Liver (tissue), 3 donors: ENCODE data around the gene SPATS2L.

Experiments used
- EGR1 ChIP-seq, 2 donors: IDR thresholded peaks; 2 replicates each; pipeline ENCODE4 v1.6.1; 2016 to 2018; ENCODE audit warnings: antibody characterized with exemption in 2 of 2, low read depth in 2 of 2
- HNF4A ChIP-seq, 2 donors: conservative IDR thresholded peaks; 2 replicates each; pipeline ENCODE4 v1.6.1; 2016; ENCODE audit warnings: antibody characterized with exemption in 2 of 2, mild to moderate bottlenecking in 2 of 2
- HNF4G ChIP-seq: IDR thresholded peaks from 2 replicates; pipeline ENCODE4 v1.6.1; 2016; ENCODE audit warnings: antibody characterized with exemption
- JUND ChIP-seq, 2 donors: IDR thresholded peaks; 2 replicates each; pipeline ENCODE4 v1.6.1; 2016; ENCODE audit warnings: antibody characterized with exemption in 2 of 2
- RAD21 ChIP-seq, 2 donors: IDR thresholded peaks; 2 replicates each; pipeline ENCODE4 v1.6.1; 2016; ENCODE audit warnings: antibody characterized with exemption in 2 of 2, mild to moderate bottlenecking in 2 of 2
- RXRA ChIP-seq, 2 donors: IDR thresholded peaks; 2 replicates each; pipeline ENCODE4 v1.6.1; 2017 to 2018; ENCODE audit warnings: antibody characterized with exemption in 2 of 2, mild to moderate bottlenecking in 1 of 2
- TAF1 ChIP-seq: conservative IDR thresholded peaks from 2 replicates; pipeline ENCODE4 v1.6.1; 2016; ENCODE audit warnings: antibody characterized with exemption, mild to moderate bottlenecking
- YY1 ChIP-seq: IDR thresholded peaks from 2 replicates; pipeline ENCODE4 v1.6.1; 2016; ENCODE audit warnings: antibody characterized with exemption, mild to moderate bottlenecking
- TF ChIP-seq, protein P1 (sequence below): fragments of 150-350 bp; IDR thresholded peaks from 2 replicates; pipeline ENCODE4 v1.5.1; 2017; ENCODE audit warnings: improper control_type of control experiment, low read depth, low read length; ENCODE audit not compliant: missing input control
- TF ChIP-seq, protein P2 (sequence below): IDR thresholded peaks from 2 replicates; pipeline ENCODE4 v1.6.1; 2016; ENCODE audit warnings: antibody characterized with exemption
- TF ChIP-seq, protein P3 (sequence below): IDR thresholded peaks from 2 replicates; pipeline ENCODE4 v1.6.1; 2016; ENCODE audit warnings: antibody characterized with exemption, mild to moderate bottlenecking
- TF ChIP-seq, protein P4 (sequence below): IDR thresholded peaks from 2 replicates; pipeline ENCODE4 v1.6.1; 2016; ENCODE audit warnings: antibody characterized with exemption
- TF ChIP-seq, protein P5 (sequence below): IDR thresholded peaks from 2 replicates; pipeline ENCODE4 v1.6.1; 2016; ENCODE audit warnings: antibody characterized with exemption
- donor health status: healthy.
- donor health status: healthy.

DNA sequence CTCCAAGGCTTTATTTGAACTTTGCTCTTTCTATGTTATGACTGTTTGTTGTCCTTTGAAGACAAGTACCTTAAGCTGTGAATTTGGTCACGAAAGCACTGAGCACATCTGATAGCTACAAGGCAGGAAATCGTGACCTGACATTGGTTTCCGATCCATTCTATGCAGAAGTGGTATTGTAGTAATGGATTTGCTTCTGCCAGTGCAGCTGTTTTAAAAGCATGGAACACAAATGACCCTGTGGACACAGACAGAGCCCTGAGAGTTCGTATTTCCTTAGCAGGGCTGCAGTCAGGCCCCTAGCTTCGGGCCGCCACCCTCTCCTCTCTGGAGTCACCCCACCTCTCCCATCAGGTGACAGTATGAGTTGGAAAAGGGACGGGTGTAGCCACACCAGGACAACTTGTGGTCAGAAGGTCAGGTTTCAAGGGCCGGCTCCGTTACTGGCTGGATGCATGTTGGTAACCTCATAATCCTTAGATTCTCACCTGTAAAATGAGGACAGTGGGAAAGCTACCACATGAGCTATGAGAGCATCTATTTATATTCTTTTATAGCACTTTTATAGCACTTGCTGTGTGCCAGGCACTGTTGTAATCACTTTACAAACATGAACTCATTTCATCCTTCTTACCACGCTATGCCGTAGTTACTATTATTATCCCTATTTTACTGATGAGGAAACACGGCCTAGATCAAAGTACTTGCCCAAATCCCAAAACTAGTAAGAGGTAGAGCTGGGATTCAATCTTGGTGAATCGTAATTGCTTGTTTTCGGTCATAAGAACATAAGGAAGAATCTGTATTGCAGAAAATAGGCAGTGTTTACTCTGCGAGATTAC is 70.2 kb downstream of the SPATS2L start:
- no peak for TF ChIP-seq TAF1
- no peak for TF ChIP-seq YY1
- TF ChIP-seq, protein P1, sequence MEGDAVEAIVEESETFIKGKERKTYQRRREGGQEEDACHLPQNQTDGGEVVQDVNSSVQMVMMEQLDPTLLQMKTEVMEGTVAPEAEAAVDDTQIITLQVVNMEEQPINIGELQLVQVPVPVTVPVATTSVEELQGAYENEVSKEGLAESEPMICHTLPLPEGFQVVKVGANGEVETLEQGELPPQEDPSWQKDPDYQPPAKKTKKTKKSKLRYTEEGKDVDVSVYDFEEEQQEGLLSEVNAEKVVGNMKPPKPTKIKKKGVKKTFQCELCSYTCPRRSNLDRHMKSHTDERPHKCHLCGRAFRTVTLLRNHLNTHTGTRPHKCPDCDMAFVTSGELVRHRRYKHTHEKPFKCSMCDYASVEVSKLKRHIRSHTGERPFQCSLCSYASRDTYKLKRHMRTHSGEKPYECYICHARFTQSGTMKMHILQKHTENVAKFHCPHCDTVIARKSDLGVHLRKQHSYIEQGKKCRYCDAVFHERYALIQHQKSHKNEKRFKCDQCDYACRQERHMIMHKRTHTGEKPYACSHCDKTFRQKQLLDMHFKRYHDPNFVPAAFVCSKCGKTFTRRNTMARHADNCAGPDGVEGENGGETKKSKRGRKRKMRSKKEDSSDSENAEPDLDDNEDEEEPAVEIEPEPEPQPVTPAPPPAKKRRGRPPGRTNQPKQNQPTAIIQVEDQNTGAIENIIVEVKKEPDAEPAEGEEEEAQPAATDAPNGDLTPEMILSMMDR: no peak
- no peak for TF ChIP-seq JUND (IDR thresholded peaks at IDR 0.05)
- TF ChIP-seq RAD21 (IDR thresholded peaks at IDR 0.05): no peak
- TF ChIP-seq, protein P2, sequence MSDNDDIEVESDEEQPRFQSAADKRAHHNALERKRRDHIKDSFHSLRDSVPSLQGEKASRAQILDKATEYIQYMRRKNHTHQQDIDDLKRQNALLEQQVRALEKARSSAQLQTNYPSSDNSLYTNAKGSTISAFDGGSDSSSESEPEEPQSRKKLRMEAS: no peak
- peak; percentile 12 to 21 for TF ChIP-seq RXRA (IDR thresholded peaks at IDR 0.05)
- peak in 1 of 2 donors; percentile 53 for TF ChIP-seq HNF4A (conservative IDR thresholded peaks at IDR 0.05)
- TF ChIP-seq HNF4G: no peak
- TF ChIP-seq EGR1 (IDR thresholded peaks at IDR 0.05; ENCODE audit: low read depth in 2 of 2): no peak
- TF ChIP-seq, protein P3, sequence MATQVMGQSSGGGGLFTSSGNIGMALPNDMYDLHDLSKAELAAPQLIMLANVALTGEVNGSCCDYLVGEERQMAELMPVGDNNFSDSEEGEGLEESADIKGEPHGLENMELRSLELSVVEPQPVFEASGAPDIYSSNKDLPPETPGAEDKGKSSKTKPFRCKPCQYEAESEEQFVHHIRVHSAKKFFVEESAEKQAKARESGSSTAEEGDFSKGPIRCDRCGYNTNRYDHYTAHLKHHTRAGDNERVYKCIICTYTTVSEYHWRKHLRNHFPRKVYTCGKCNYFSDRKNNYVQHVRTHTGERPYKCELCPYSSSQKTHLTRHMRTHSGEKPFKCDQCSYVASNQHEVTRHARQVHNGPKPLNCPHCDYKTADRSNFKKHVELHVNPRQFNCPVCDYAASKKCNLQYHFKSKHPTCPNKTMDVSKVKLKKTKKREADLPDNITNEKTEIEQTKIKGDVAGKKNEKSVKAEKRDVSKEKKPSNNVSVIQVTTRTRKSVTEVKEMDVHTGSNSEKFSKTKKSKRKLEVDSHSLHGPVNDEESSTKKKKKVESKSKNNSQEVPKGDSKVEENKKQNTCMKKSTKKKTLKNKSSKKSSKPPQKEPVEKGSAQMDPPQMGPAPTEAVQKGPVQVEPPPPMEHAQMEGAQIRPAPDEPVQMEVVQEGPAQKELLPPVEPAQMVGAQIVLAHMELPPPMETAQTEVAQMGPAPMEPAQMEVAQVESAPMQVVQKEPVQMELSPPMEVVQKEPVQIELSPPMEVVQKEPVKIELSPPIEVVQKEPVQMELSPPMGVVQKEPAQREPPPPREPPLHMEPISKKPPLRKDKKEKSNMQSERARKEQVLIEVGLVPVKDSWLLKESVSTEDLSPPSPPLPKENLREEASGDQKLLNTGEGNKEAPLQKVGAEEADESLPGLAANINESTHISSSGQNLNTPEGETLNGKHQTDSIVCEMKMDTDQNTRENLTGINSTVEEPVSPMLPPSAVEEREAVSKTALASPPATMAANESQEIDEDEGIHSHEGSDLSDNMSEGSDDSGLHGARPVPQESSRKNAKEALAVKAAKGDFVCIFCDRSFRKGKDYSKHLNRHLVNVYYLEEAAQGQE: no peak
- TF ChIP-seq, protein P4, sequence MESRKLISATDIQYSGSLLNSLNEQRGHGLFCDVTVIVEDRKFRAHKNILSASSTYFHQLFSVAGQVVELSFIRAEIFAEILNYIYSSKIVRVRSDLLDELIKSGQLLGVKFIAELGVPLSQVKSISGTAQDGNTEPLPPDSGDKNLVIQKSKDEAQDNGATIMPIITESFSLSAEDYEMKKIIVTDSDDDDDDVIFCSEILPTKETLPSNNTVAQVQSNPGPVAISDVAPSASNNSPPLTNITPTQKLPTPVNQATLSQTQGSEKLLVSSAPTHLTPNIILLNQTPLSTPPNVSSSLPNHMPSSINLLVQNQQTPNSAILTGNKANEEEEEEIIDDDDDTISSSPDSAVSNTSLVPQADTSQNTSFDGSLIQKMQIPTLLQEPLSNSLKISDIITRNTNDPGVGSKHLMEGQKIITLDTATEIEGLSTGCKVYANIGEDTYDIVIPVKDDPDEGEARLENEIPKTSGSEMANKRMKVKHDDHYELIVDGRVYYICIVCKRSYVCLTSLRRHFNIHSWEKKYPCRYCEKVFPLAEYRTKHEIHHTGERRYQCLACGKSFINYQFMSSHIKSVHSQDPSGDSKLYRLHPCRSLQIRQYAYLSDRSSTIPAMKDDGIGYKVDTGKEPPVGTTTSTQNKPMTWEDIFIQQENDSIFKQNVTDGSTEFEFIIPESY: no peak
- TF ChIP-seq, protein P5, sequence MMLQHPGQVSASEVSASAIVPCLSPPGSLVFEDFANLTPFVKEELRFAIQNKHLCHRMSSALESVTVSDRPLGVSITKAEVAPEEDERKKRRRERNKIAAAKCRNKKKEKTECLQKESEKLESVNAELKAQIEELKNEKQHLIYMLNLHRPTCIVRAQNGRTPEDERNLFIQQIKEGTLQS: peak; percentile 20
